ENCODE data around the gene NDST3.

NDST3 gene

GRCh38 chr4:118081434-118081833 is 47.1 kb downstream of the NDST3 start:
- DNase-seq (ENCODE audit: low spot score), result no peak

- DNase-seq (ENCODE audit: low spot score), result no peak
These were observed 47.9 kb downstream of the NDST3 start for GRCh38 chr4:118082182-118082581.

- no peak for DNase-seq (ENCODE audit: low spot score)
These were observed 51.4 kb downstream of the NDST3 start for GRCh38 chr4:118085700-118086099.

GRCh38 chr4:118086344-118086743 is 52.1 kb downstream of the NDST3 start:
- DNase-seq (ENCODE audit: low spot score), result no peak

- DNase-seq (ENCODE audit: low spot score), result no peak
These were observed 53.1 kb downstream of the NDST3 start for GRCh38 chr4:118087366-118087765.

GRCh38 chr4:118099106-118099505 is 64.8 kb downstream of the NDST3 start:
- no peak for DNase-seq (ENCODE audit: low spot score)

- DNase-seq (ENCODE audit: low spot score), result no peak
These were observed 67.9 kb downstream of the NDST3 start for GRCh38 chr4:118102195-118102594.

- DNase-seq (ENCODE audit: low spot score), result no peak
These were observed 78.1 kb downstream of the NDST3 start for GRCh38 chr4:118112117-118113046.

- DNase-seq (ENCODE audit: low spot score), result no peak
These were observed 78.9 kb downstream of the NDST3 start for GRCh38 chr4:118113220-118113619.

GRCh38 chr4:118114720-118115119 is 80.4 kb downstream of the NDST3 start:
- DNase-seq (ENCODE audit: low spot score), result no peak

GRCh38 chr4:118120120-118120760 is 86.0 kb downstream of the NDST3 start:
- DNase-seq (ENCODE audit: low spot score), result no peak

GRCh38 chr4:118124997-118125396 is 90.7 kb downstream of the NDST3 start:
- DNase-seq (ENCODE audit: low spot score), result no peak

GRCh38 chr4:118139241-118139640 is 105.0 kb downstream of the NDST3 start:
- DNase-seq (ENCODE audit: low spot score), result no peak

- no peak for DNase-seq (ENCODE audit: low spot score)
These were observed 107.0 kb downstream of the NDST3 start for GRCh38 chr4:118141240-118141639.

GRCh38 chr4:118154649-118155048 is 120.4 kb downstream of the NDST3 start:
- DNase-seq (ENCODE audit: low spot score), result no peak

- no peak for DNase-seq (ENCODE audit: low spot score)
These were observed 121.2 kb downstream of the NDST3 start for GRCh38 chr4:118155516-118155915.

- no peak for DNase-seq (ENCODE audit: low spot score)
These were observed 124.6 kb downstream of the NDST3 start for GRCh38 chr4:118158763-118159375.

GRCh38 chr4:118167306-118167705 is 133.0 kb downstream of the NDST3 start:
- DNase-seq (ENCODE audit: low spot score), result no peak

- DNase-seq (ENCODE audit: low spot score), result no peak
These were observed 137.1 kb downstream of the NDST3 start for GRCh38 chr4:118171381-118171780.

- DNase-seq (ENCODE audit: low spot score), result no peak
These were observed 138.8 kb downstream of the NDST3 start for GRCh38 chr4:118173126-118173525.

- DNase-seq (ENCODE audit: low spot score), result no peak
These were observed 139.9 kb downstream of the NDST3 start for GRCh38 chr4:118173956-118174725.

GRCh38 chr4:118175506-118175905 is 141.2 kb downstream of the NDST3 start:
- no peak for DNase-seq (ENCODE audit: low spot score)
